IMR-90 (cell line): Measurements from ENCODE around the gene RMND5B. TPM values are rescaled to one million over a fixed set of nuclear protein-coding genes. Genes with fewer than 3 reads are reported as not detected.

Experiments
- ATAC-seq: fragments of 200-7000 bp; cut with Tn5 transposase; 2 replicates; pipeline ENCODE4 v1.9.1; 2020; ENCODE audit warnings: low read depth, mild to moderate bottlenecking, moderate library complexity
- BruUV-seq: library from RNA; stranded (reverse); fragments of 400-500 nt; replicated peaks from 2 replicates; lab custom pipeline; 2021; lab: Mats Ljungman, UMichigan
- CTCF ChIA-PET: fragments of 300-600 bp; formaldehyde crosslinking; extraction: SDS; loops from one replicate; lab custom pipeline; 2021; ENCODE audit warnings: antibody characterized with exemption; lab: Yijun Ruan, JAX
- POLR2A ChIA-PET: fragments of 300-600 bp; sonication (Branson Sonifier 250); formaldehyde crosslinking; loops from one replicate; lab custom pipeline; 2022; ENCODE audit warnings: antibody characterized with exemption; ENCODE audit not compliant: unreplicated experiment; lab: Charles Lee
- DNase-seq: peaks from one replicate; pipeline ENCODE4 v3.0.0; 2013
- H2AFZ ChIP-seq: replicated peaks from 2 replicates; pipeline ENCODE3; 2013; ENCODE audit warnings: low read length, mild to moderate bottlenecking; ENCODE audit not compliant: poor library complexity
- H2AK5ac ChIP-seq: 2 replicates; pipeline ENCODE4 v1.6.1; 2013; ENCODE audit warnings: low read depth, low read length, inconsistent platforms
- H2AK9ac ChIP-seq: replicated peaks from 2 replicates; pipeline ENCODE3; 2013; ENCODE audit warnings: mild to moderate bottlenecking, low read depth, low read length, moderate library complexity; ENCODE audit not compliant: poor library complexity
- H2BK120ac ChIP-seq: 2 replicates; pipeline ENCODE4 v1.6.1; 2013; ENCODE audit warnings: low read depth, low read length, inconsistent platforms
- H2BK15ac ChIP-seq: 3 replicates; pipeline ENCODE4 v1.6.1; 2013; ENCODE audit warnings: low read depth, low read length, inconsistent platforms
- H2BK20ac ChIP-seq: 2 replicates; pipeline ENCODE4 v1.6.1; 2013; ENCODE audit warnings: low read depth, mild to moderate bottlenecking, inconsistent platforms, low read length, moderate library complexity
- H2BK5ac ChIP-seq: 2 replicates; pipeline ENCODE4 v1.6.1; 2013; ENCODE audit warnings: mild to moderate bottlenecking, low read depth, low read length, inconsistent platforms; ENCODE audit not compliant: poor library complexity, severe bottlenecking
- H3K14ac ChIP-seq: replicated peaks from 2 replicates; pipeline ENCODE4 v1.6.1; 2013; ENCODE audit warnings: low read depth, low read length, inconsistent platforms
- H3K18ac ChIP-seq: 2 replicates; pipeline ENCODE4 v1.6.1; 2013; ENCODE audit warnings: low read depth, low read length, control low read depth
- H3K23ac ChIP-seq: 2 replicates; pipeline ENCODE4 v1.6.1; 2013; ENCODE audit warnings: low read depth, low read length, inconsistent platforms
- H3K27ac ChIP-seq: 2 replicates; pipeline ENCODE4 v1.5.1; 2013; ENCODE audit warnings: mild to moderate bottlenecking, control low read depth, low read length; ENCODE audit not compliant: insufficient read depth
- H3K27me3 ChIP-seq: 2 replicates; pipeline ENCODE4 v1.6.1; 2013; ENCODE audit warnings: low read length; ENCODE audit not compliant: control insufficient read depth, insufficient read depth
- H3K36me3 ChIP-seq: 2 replicates; pipeline ENCODE4 v1.6.1; 2013; ENCODE audit warnings: low read length, mixed read lengths; ENCODE audit not compliant: control insufficient read depth, insufficient read depth
- H3K4ac ChIP-seq: 2 replicates; pipeline ENCODE4 v1.6.1; 2013; ENCODE audit warnings: low read depth, low read length, inconsistent platforms
- H3K4me1 ChIP-seq: 2 replicates; pipeline ENCODE4 v1.6.1; 2013; ENCODE audit warnings: low read length, mixed read lengths; ENCODE audit not compliant: control insufficient read depth, insufficient read depth
- H3K4me2 ChIP-seq: 2 replicates; pipeline ENCODE4 v1.6.1; 2013; ENCODE audit warnings: low read depth, mild to moderate bottlenecking, control low read depth, low read length, moderate library complexity
- H3K4me3 ChIP-seq: 2 replicates; pipeline ENCODE4 v1.5.1; 2013; ENCODE audit warnings: low read depth, mild to moderate bottlenecking, control low read depth, low read length, moderate library complexity; ENCODE audit not compliant: insufficient read depth
- H3K56ac ChIP-seq: 2 replicates; pipeline ENCODE4 v1.6.1; 2013; ENCODE audit warnings: low read length, inconsistent platforms; ENCODE audit not compliant: insufficient read depth; ENCODE audit errors: extremely low read depth
- H3K79me1 ChIP-seq, 2 experiments: 2 replicates each; pipeline ENCODE4 v1.6.1; 2013; ENCODE audit warnings: low read length in 2 of 2, inconsistent platforms in 1 of 2, low read depth in 1 of 2
- H3K9ac ChIP-seq: 2 replicates; pipeline ENCODE4 v1.6.1; 2013; ENCODE audit warnings: low read depth, low read length, control low read depth
- H3K9me1 ChIP-seq: 2 replicates; pipeline ENCODE4 v1.6.1; 2013; ENCODE audit warnings: low read length, inconsistent platforms; ENCODE audit not compliant: insufficient read depth
- H3K9me3 ChIP-seq: 2 replicates; pipeline ENCODE4 v1.6.1; 2013; ENCODE audit warnings: low read length; ENCODE audit not compliant: control insufficient read depth, insufficient read depth
- H4K20me1 ChIP-seq: 2 replicates; pipeline ENCODE4 v1.6.1; 2013; ENCODE audit warnings: low read length, inconsistent platforms; ENCODE audit not compliant: insufficient read depth
- H4K5ac ChIP-seq: 2 replicates; pipeline ENCODE4 v1.6.1; 2013; ENCODE audit warnings: mild to moderate bottlenecking, low read depth, low read length, control low read depth
- H4K8ac ChIP-seq, 2 experiments: 2 replicates each; pipeline ENCODE4 v1.6.1; 2013; ENCODE audit warnings: low read depth in 2 of 2, low read length in 2 of 2, control low read depth in 1 of 2, inconsistent platforms in 1 of 2
- H4K91ac ChIP-seq: 2 replicates; pipeline ENCODE4 v1.6.1; 2013; ENCODE audit warnings: low read depth, low read length, inconsistent platforms; ENCODE audit not compliant: insufficient read depth
- MAFK ChIP-seq: IDR thresholded peaks from 2 replicates; pipeline ENCODE4 v1.6.1; 2012; ENCODE audit warnings: low read depth, low read length, improper control_type of control experiment
- MAZ ChIP-seq: IDR thresholded peaks from 2 replicates; pipeline ENCODE4 v1.6.1; 2012; ENCODE audit warnings: low read depth, mild to moderate bottlenecking, low read length, improper control_type of control experiment, moderate library complexity, borderline replicate concordance
- POLR2A ChIP-seq: IDR thresholded peaks from 2 replicates; pipeline ENCODE4 v1.6.1; 2012; ENCODE audit warnings: mild to moderate bottlenecking, low read depth, low read length
- WGBS, 2 experiments: methylation state at CpG; one replicate each; pipeline versions ENCODE4 v1.1.5 to v1.1.7; 2013; ENCODE audit warnings: missing lambda C conversion rate in 2 of 2; ENCODE audit not compliant: insufficient read length in 1 of 2; ENCODE audit errors: extremely low coverage in 2 of 2; 5-methylcytosine and 5-hydroxymethylcytosine counted together
- dilution Hi-C: fragments of 300-500 bp; cut with HindIII; formaldehyde crosslinking; loops from one replicate; pipeline ENCODE4 v1.14.3; 2018; ENCODE audit warnings: low sequenced_read_pairs; ENCODE audit not compliant: unreplicated experiment
- in situ Hi-C: fragments of 300-500 bp; cut with MboI; formaldehyde crosslinking; loops from 3 replicates; pipeline ENCODE4 v1.14.3; 2019; ENCODE audit warnings: low sequenced_read_pairs, inconsistent platforms, mixed read lengths
- intact Hi-C: fragments of 100-400 bp; cut with micrococcal nuclease; formaldehyde crosslinking; loops from 2 replicates; pipeline ENCODE4 v1.10.0; 2022
- polyA plus RNA-seq, 3 experiments: library from polyadenylated mRNA; depleted of rRNA; stranded (reverse); fragments of >200 nt; gene quantifications; 2 replicates each; pipeline ENCODE4 v1.2.3, GENCODE V29; 2012; ENCODE audit warnings: low replicate concordance in 1 of 3
- total RNA-seq: library from RNA; depleted of rRNA; stranded (reverse); fragments of >200 nt; gene quantifications from 2 replicates; pipeline ENCODE4 v1.2.3, GENCODE V29; 2012; rRNA removed

The RMND5B gene
- total and polyA plus RNA-seq, 2 of the 4 experiments (the other 2 are of a cell fraction), result 14.0 to 19.5 TPM

DNA sequence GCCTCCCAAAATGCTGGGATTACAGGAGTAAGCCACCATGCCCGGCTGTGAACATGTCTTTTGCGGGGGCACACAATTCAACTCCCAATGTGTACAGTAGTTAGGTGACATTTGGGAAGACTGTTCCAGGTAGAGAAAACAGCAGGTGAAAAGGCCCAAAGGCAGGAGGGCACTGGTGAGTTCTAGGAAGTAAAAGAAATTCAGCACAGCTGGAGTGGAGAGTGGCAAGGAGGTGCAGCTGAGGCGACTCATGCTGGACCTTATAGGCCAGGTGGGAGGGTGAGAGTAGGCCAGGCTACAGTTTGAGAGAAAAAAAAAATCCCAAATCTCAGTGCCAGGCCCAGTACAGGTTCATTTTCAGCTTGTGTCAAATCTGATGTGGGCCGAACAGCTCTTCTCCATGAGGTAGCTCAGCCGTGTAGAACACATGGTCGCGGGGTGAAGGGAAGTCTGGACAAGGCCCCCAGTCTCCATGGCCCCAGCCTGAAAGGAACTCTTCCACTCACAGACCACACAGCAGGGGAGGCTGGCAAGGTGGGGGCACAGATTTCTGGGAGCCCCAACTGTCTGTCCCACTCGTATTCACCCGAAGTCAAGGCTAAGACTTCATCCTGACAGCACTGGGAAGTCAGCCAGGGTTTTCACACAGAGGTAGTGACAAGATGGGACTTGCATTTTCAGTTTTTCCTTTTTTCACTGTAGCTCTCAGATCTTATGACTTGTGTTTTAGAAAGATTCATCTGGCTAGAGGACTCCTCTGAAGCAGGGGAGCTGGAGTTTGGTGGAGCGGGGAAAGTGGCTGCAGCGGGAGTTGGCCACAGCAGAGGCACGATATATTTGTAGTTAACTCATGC, 69.0 kb downstream of the RMND5B start:
- ChIA-PET POLR2A (no interaction called here), CTCF (interaction anchor here (0.5 kb wide), 1 partner anchor 11 kb away, joined by 3 read pairs; no protein-coding TSS in a partner anchor)
- H2BK20ac ChIP-seq, result no peak overlapping the region
- no peak overlapping the region for H3K4me2 ChIP-seq
- H4K5ac ChIP-seq, result no peak overlapping the region
- WGBS, 2 experiments, result no CpG with 5 or more reads among the region's 12 CpGs
- ATAC-seq (no peak), DNase-seq (no peak)
- TF ChIP-seq POLR2A, result no peak
- no peak for TF ChIP-seq MAFK
- no peak for TF ChIP-seq MAZ
- H2AK5ac ChIP-seq, result no peak overlapping the region
- no peak overlapping the region for H3K18ac ChIP-seq
- dilution Hi-C loops (no loop called here), in situ Hi-C loops (no loop called here), intact Hi-C loops (no loop called here)
- no TSS peak for BruUV-seq
- no peak overlapping the region for H2AFZ ChIP-seq
- no peaks in the 10 kb centered on the region for H4K20me1 ChIP-seq
- no peaks in the 10 kb centered on the region for H3K9me3 ChIP-seq
- H3K79me1 ChIP-seq, result peaks cover 0 to 7% of the 10 kb centered on the region in 2 experiments; a peak in 1 of 4 replicates
- no peak overlapping the region for H3K14ac ChIP-seq
- H3K23ac ChIP-seq, result no peak overlapping the region
- no peak overlapping the region for H3K27ac ChIP-seq
- no peak overlapping the region for H3K56ac ChIP-seq
- H3K4me1 ChIP-seq, result peaks cover 4% of the 10 kb centered on the region
- H4K91ac ChIP-seq, result no peak overlapping the region
- H3K9me1 ChIP-seq, result 0 out of 2 replicates have a peak, but pooled peaks cover 3% of the 10 kb centered on the region
- no peak overlapping the region for H4K8ac ChIP-seq
- no peak overlapping the region for H2AK9ac ChIP-seq
- no peak overlapping the region for H2BK120ac ChIP-seq
- no peak overlapping the region for H2BK5ac ChIP-seq
- no peaks in the 10 kb centered on the region for H3K36me3 ChIP-seq
- H2BK15ac ChIP-seq, result no peak overlapping the region
- H3K9ac ChIP-seq, result no peak overlapping the region
- H3K4me3 ChIP-seq, result no peak overlapping the region
- H3K27me3 ChIP-seq, result peaks cover 5% of the 10 kb centered on the region; the same call in 1 of the 2 replicates
- no peak overlapping the region for H3K4ac ChIP-seq

Other genes starting within 250 kb of the RMND5B start
- gene PROP1, start 134.8 kb upstream of the RMND5B start, total RNA-seq, result not detected in 2 replicates
- gene PROP1, start 134.8 kb upstream of the RMND5B start, polyA plus RNA-seq (2012; rRNA removed), result not detected in 2 replicates
- under 0.01 and 0.18 TPM in 2 replicates for gene N4BP3, start 17.5 kb upstream of the RMND5B start, total RNA-seq
- gene N4BP3, start 17.5 kb upstream of the RMND5B start, polyA plus RNA-seq (2012; rRNA removed), result 0.14 and 0.16 TPM in 2 replicates
- gene NHP2, start 22.9 kb downstream of the RMND5B start, total RNA-seq, result 278 and 302 TPM in 2 replicates
- gene NHP2, start 22.9 kb downstream of the RMND5B start, polyA plus RNA-seq (2012; rRNA removed), result 180 and 207 TPM in 2 replicates
- not detected in 2 replicates for gene GMCL2, start 56.4 kb downstream of the RMND5B start, total RNA-seq
- gene GMCL2, start 56.4 kb downstream of the RMND5B start, polyA plus RNA-seq (2012; rRNA removed), result not detected in 2 replicates
- 32.1 and 54.4 TPM in 2 replicates for gene HNRNPAB, start 73.5 kb downstream of the RMND5B start, total RNA-seq
- 122 and 128 TPM in 2 replicates for gene HNRNPAB, start 73.5 kb downstream of the RMND5B start, polyA plus RNA-seq (2012; rRNA removed)
- 8.6 and 10.0 TPM in 2 replicates for gene PHYKPL, start 101.8 kb downstream of the RMND5B start, total RNA-seq
- gene PHYKPL, start 101.8 kb downstream of the RMND5B start, polyA plus RNA-seq (2012; rRNA removed), result 24.5 and 25.5 TPM in 2 replicates